ENCODE measurements around the gene PARP11.
A peak's percentile ranks its signal among the peaks of the same experiment; 100 is the strongest.

Gene PARP11

GRCh38 chr12:3872800-3873636 lies at the start of gene PARP11:
Gene PARP11 (minus strand): TSS chr12:3873399. CDS start chr12:3873229, 170 bp downstream.
- peak; percentile 98 for DNase-seq

- DNase-seq, result no peak
Observed at GRCh38 chr12:3922033-3922432, 48.8 kb upstream of the PARP11 start.

GRCh38 chr12:3921526-3921925 lies 48.3 kb upstream of the PARP11 start:
- no peak for DNase-seq

GRCh38 chr12:3921151-3921471 lies 47.9 kb upstream of the PARP11 start:
- no peak for DNase-seq

- DNase-seq, result no peak
Observed at GRCh38 chr12:3920351-3921150, 47.4 kb upstream of the PARP11 start.

GRCh38 chr12:3913278-3913677 lies 40.1 kb upstream of the PARP11 start:
- DNase-seq, result no peak

GRCh38 chr12:3912863-3913262 lies 39.7 kb upstream of the PARP11 start:
- DNase-seq, result no peak

GRCh38 chr12:3911409-3911808 lies 38.2 kb upstream of the PARP11 start:
- no peak for DNase-seq

GRCh38 chr12:3905664-3906063 lies 32.5 kb upstream of the PARP11 start:
- DNase-seq, result no peak

- no peak for DNase-seq
Observed at GRCh38 chr12:3904999-3905398, 31.8 kb upstream of the PARP11 start.

- no peak for DNase-seq
Observed at GRCh38 chr12:3902921-3903320, 29.7 kb upstream of the PARP11 start.

- no peak for DNase-seq
Observed at GRCh38 chr12:3901116-3901515, 27.9 kb upstream of the PARP11 start.

GRCh38 chr12:3898756-3899155 lies 25.6 kb upstream of the PARP11 start:
- DNase-seq, result no peak

- DNase-seq, result peak; percentile 62
Observed at GRCh38 chr12:3897371-3897971, 24.3 kb upstream of the PARP11 start.

GRCh38 chr12:3896801-3897351 lies 23.7 kb upstream of the PARP11 start:
- no peak for DNase-seq

- no peak for DNase-seq
Observed at GRCh38 chr12:3896356-3896755, 23.2 kb upstream of the PARP11 start.

- peak; percentile 30 for DNase-seq
Observed at GRCh38 chr12:3892631-3893030, 19.4 kb upstream of the PARP11 start.

- no peak for DNase-seq
Observed at GRCh38 chr12:3891201-3891600, 18.0 kb upstream of the PARP11 start.

GRCh38 chr12:3888659-3889058 lies 15.5 kb upstream of the PARP11 start:
- DNase-seq, result no peak

- DNase-seq, result peak; percentile 80
Observed at GRCh38 chr12:3885277-3886094, 12.3 kb upstream of the PARP11 start.

GRCh38 chr12:3884671-3885070 lies 11.5 kb upstream of the PARP11 start:
- DNase-seq, result no peak

- peak; percentile 50 for DNase-seq
Observed at GRCh38 chr12:3882896-3883564, 9.8 kb upstream of the PARP11 start.

Measured in CD4-positive, alpha-beta T cell treated with Interleukin-17A for 1 hour (primary cell).